HG03521 (cell line): ENCODE results near the gene LOX.
A peak's percentile ranks its signal among the peaks of the same experiment; 100 is the strongest.

Experiments used
- ATAC-seq: cut with Tn5 transposase; IDR thresholded peaks from one replicate; pipeline ENCODE4 v1.9.1; 2021; ENCODE audit warnings: mild to moderate bottlenecking, moderate library complexity; ENCODE audit not compliant: unreplicated experiment

The LOX gene

DNA sequence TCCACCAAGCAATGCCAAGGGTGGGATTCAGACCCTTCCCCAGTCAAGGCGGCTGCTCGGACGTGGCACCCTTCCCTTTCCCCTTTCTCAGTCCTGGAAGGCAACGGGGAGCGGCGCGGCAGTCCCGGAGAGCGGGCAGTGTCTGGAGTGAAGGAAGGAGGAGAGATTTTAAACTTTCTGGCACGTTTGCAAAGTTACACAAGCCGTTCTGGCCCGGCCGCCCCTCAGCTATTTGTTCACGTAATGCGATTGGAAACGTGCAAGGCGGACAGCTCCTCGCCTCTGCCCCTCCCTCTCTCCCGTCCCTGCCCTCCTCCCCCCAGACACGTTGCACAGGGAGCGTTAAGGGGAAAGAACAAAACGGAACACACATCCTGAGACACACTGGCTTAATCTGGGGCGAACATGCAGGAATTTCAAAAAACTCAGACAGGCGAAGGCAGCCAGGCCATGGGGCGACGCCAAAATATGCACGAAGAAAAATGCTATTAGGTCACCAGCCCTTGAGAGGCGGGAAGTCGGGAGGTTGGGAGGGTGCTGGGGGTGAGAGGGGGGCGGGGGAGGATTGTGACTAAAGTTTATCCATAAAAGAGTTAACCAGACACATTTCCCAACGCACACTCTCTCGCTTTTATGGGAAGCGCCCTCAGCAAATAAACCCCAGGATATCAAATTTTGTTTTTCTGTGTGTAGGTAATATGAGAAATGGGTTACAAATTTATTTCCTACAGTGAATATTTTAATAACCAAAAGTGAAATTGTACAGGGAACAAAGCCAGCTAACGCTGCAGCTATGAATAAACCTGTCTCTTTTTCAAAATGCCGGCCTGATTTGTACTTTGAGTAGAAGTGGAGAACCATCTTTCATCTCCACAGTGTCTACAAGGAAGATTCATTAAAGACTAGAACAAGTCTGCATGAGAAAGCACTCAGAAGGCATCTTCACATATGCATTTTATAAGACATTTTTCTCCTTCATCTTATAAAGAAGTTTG is at the start of gene LOX:
LOX (minus strand) TSS at position 144 of the 995 bp plus-strand sequence. CDS start 274 bp downstream, outside the sequence.
- ATAC-seq = no peak

- no peak for ATAC-seq
Observed at GRCh38 chr5:122126756-122127321, 48.8 kb upstream of the LOX start.

- no peak for ATAC-seq
Observed at GRCh38 chr5:122126177-122126755, 48.2 kb upstream of the LOX start.

- ATAC-seq = no peak
Observed at GRCh38 chr5:122124766-122125165, 46.7 kb upstream of the LOX start.

GRCh38 chr5:122121479-122122465 is 43.7 kb upstream of the LOX start:
- ATAC-seq = no peak

DNA sequence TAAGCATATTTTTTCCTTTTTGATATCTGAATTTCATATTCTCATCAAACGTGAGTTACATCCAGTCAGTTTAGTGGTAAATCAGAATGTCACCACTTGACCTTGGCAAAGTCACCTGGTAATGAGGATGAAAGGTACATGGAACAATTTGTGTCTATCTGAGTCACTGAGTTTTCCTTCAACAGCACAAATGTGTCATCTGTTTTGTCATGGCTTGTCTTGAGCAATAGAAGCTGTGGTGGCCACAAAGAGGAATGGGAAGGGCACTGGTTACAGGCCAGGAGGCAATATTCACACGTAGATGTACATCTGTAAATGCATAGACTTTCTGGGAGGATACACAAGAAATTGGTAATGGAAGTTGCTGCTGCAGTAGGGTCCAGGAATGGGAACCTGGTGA is 42.9 kb upstream of the LOX start:
- no peak for ATAC-seq

- ATAC-seq = no peak
Observed at GRCh38 chr5:122120493-122120892, 42.4 kb upstream of the LOX start.

DNA sequence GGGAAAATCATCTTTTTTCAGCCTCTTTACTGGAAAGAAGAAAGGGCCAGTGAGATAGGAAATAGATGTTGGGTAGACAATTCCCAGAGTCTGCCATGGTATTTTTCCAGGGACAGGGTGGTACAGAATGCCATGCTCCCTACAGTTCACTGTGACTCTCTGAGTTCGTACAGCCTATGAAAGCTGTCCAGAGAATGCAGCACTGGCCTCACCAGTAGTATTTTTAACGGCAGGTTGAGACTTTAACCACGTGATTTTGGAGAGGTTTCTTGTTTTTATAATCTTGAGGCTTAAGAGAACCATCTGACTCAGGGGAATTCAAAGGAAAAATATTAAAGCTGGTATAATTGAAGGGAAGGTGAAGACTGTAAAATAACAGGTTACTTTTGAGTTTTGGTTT is 41.1 kb upstream of the LOX start:
- ATAC-seq = no peak

- ATAC-seq = no peak
Observed at GRCh38 chr5:122118356-122118948, 40.4 kb upstream of the LOX start.

DNA sequence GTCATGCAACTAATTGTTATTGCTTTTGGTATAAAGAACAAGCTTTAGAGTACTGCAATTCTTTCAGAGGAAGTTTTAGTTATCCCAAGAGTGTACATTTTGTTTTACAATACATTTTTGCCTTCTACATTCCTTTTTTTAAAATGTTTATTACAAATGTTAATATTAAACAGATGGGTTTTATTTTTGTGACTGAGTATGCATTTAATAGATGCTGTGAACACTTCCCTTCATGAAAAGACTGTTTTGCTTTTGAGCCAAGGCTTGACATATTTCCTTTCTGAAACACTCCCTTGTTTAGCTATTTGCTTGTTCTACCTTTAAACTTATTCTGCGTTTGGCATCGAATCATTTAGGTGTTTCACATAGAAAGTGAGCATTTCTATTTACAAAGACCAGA is 36.4 kb upstream of the LOX start:
- ATAC-seq = no peak

GRCh38 chr5:122112733-122113558 is 34.9 kb upstream of the LOX start:
- no peak for ATAC-seq

- ATAC-seq = no peak
Observed at GRCh38 chr5:122112063-122112462, 34.0 kb upstream of the LOX start.

- ATAC-seq = no peak
Observed at GRCh38 chr5:122111460-122111859, 33.4 kb upstream of the LOX start.

GRCh38 chr5:122110987-122111386 is 32.9 kb upstream of the LOX start:
- ATAC-seq = no peak

DNA sequence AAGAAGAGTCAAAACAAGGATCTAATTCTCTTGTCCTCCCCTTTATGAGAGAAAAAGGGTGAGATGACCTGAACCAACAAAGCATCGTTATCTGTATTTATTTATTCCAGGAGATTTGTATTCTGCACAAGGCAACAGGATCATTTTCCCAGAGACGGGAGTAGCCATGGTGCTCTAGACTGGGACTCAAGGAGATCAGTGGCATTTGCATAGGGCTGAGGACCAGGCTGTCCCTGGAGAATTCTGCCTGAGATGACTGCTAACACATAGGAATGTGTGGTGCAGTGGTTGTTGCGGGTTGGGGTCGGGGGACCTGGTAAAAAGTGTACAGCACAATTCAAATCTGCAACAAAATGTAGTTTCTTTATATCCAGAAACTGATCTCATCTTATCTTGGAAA is 29.0 kb upstream of the LOX start:
- ATAC-seq = no peak

- no peak for ATAC-seq
Observed at GRCh38 chr5:122105909-122106308, 27.9 kb upstream of the LOX start.

- ATAC-seq = no peak
Observed at GRCh38 chr5:122102825-122103224, 24.8 kb upstream of the LOX start.

- ATAC-seq = peak; percentile 67
Observed at GRCh38 chr5:122101636-122102285, 23.7 kb upstream of the LOX start.
